ENCODE data around the gene ATP6AP2.
"Not testable (repeated sequence)": the region's sequence is repeated elsewhere in the genome, so short reads cannot be mapped to it uniquely, and the experiment has no call there.

Gene ATP6AP2, protein sequence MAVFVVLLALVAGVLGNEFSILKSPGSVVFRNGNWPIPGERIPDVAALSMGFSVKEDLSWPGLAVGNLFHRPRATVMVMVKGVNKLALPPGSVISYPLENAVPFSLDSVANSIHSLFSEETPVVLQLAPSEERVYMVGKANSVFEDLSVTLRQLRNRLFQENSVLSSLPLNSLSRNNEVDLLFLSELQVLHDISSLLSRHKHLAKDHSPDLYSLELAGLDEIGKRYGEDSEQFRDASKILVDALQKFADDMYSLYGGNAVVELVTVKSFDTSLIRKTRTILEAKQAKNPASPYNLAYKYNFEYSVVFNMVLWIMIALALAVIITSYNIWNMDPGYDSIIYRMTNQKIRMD

DNA sequence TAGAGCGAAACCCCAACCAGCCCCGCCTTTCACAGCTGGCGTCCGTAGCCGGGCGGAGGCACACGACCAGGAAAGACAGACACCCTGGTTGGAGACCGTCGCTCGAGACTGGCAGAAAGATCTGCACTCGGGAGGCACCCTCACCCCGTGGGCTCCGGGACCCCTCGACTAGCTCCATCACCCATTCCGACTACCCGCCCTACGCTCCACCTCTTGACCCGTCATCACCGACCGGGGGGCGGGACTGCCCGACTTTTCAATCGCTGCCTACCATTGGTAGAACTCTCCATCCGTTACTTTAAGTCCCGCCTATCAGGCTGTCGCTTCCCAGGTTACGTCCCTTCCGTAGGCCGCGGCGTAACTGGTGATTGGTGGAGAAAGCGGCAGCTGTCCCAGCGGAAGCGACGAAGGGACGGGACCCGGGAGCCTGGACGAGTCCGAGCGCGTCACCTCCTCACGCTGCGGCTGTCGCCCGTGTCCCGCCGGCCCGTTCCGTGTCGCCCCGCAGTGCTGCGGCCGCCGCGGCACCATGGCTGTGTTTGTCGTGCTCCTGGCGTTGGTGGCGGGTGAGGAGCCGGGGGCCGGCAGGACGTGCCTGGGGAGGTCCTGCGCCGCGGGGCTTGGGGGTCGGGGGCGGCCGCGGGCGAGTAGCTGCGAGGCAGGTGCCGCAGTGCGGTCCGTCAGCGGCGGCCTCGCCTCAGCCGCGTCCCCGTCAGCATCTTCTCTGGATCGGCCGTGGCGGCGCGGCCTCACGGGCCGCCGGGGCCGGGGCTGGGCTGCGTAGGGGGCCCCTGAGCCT lies at the start of gene ATP6AP2:
Gene ATP6AP2, plus strand, starts transcription at position 434 of the 799 bp plus-strand sequence. Its CDS starts 96 bp downstream, at position 530.
- peak; percentile 74 for FAIRE-seq

DNA sequence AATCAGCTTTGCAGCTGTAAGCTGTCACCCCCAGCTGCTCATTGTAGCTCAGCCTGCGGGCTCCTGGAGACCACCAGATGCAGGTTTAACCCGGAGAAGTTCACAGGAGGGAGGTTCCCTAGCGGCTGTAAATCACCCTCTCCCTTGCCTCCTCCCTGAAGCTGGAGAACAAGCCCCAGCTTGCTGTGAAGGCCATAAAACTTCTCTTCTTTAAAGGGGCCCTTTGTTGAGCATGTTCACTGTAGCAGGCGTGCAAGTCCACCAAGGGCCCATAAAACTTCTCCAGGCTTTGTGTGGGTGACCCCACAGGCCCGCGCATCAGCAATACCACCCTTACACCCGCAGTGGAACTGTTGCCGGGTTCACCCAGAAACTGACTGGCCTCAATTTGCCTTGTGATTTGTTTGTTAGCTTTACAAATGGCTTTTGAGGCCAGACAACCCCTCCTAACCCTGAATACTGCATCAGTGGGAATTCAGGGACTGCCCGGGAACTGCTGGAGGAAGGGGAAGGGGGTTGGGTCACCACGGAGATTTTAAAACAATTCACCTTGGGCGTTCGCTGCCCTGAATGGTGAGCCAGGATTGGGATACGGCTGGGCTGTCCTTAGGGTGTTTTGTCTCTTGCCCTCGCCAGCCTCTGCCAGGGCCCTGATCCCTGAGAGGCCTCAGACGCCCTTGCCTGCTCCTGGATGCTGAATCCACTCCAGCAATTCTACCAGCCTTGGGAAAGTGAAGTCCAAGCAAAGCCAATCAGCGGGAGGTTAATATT lies 49.5 kb upstream of the ATP6AP2 start:
- FAIRE-seq = no peak

DNA sequence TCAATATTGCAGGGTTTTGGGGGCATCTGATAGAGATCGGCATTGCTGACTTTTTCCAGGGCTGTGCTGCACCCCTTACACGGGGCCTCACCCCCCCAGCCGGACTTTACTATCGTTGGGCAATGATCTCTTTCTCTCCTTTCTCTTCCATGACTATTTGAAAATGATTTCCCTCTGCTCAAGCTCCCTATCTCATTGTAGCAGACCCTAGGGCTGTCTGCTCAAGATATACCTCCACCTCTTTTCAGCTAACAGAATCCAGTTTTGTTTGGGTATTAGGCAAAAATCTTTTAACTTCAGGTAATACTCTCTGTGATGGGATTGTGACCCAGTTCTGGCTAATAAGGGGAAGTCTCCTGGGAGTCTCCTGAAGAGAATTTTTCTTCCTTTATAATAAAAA lies 43.5 kb upstream of the ATP6AP2 start:
- no peak for FAIRE-seq

DNA sequence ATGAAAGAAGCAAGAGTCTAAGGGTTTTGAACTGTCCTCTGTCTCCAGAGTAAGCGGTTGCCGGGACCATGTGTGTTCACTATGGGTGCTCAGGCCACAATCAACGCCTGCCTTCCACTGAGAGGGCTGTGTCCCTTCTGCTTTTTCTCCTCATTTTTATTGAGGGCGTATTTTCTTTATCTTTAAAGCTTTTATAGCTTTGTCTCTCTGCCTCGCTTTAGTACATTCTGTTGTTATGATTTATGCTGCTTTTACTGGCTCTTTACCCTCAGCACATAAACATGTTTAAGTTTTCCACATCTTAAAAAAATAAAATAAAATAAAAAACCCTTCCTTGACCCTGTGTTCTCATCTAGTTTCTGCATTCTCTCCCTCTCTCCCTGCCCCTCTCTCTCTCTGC lies 42.4 kb upstream of the ATP6AP2 start:
- peak; percentile 90 for FAIRE-seq

DNA sequence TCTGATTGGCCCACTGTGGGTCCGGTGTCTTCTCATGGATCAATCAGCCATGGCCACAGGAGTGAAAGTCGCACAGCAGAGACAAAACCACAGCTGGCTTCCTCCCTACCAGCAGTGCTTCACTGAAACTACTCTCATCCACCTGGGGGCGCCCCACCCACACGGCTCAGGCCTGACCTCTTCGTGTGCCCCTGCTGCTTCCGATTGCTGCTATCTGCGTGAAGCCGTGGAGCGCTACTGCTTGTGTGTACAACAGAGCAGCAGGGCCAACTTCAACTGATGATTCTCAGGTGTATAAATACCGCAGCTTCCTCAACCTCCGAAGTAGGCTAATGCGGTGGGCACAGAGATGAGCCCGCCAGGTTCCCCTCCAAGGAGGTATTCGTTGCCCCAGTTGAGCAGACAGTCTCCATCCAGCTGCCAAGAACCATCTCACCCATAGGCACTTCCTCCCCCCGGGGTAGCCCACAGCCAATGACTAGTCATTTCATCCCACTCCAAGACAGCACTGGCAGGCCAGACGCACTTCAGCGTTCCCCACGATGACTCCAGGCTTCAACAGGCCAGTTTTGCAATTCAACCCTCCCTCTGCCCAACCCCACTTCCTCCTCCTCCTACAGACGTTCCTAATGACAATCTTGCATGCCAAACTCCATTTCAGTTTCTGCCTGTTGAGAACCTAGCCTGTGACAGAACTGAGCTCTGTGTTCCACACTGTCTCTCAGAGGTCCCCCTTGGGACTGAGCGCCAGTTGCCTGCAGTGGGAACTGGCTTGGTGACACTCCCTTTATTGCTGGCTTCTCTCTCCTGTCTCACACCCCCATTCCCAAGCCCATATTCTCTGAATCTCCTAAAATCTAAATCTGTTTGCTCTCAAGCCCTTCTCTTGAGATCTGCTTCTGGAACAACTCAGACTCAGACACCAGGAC lies 41.3 kb upstream of the ATP6AP2 start:
- no peak for FAIRE-seq

DNA sequence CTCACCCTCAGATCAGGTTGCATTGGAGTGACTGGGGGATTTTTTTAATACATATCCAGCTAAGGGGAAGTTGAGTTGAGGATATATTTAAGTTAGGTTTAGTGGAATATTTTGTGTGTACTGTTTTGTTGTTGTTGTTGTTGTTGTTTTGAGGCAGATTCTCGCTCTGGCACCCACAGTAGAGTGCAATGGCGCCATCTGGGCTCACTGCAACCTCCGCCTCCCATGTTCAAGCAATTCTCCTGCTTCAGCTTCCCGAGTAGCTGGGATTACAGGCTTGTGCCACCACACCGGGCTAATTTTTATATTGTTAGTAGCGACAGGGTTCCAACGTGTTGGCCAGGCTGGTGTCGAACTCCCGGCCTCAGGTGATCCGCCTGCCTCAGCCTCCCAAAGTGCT lies 38.6 kb upstream of the ATP6AP2 start:
- no peak for FAIRE-seq

DNA sequence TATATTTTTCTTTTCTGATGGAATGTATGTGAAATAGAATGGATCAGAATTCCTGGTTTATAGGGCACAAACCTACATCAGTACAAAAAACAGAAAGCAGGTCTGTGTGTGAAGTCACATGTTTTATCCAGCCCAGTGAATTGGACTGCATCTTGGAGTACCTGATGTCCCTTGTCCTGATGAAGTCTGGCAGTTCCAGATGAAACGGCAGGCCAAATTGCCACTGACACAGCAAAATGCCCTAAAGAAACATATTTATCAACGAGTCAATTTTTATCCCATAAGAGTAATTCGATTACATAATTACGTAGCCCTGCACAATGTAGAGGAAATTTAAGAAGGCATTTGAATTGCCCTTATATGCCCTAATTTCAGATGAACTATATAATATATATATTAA lies 37.8 kb upstream of the ATP6AP2 start:
- no peak for FAIRE-seq

DNA sequence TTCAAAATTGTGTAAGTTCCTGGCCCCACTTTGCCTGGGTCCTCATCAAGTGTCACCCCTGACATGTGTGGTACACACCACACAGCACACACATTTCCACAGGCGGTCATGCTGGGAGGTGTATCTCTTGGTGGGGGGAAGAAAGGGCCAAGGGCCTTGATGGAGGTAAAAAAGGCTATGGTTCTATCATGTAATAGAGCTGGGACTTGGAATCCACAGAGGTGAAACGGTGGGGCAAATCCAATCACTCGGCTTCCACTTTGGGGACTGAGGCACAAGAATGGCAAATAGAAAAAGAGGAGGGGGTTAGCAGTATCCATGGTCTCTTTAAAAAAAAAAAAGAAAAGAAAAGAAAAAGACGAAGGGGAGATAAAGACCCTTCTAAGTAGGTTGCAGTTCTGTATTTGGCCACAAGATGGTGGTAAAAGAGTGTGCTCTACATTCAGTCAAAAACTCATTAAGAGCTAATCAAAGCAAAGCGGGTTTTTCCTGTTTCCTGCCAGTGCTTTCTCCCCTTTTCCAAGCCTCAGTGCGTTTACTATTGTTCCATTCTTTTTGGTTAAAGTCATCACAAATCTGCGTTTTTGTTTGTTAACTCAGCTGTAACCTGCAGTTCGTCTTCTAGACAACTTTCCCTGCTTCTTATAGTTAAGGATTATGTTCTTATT lies 37.0 kb upstream of the ATP6AP2 start:
- FAIRE-seq = peak; percentile 85

DNA sequence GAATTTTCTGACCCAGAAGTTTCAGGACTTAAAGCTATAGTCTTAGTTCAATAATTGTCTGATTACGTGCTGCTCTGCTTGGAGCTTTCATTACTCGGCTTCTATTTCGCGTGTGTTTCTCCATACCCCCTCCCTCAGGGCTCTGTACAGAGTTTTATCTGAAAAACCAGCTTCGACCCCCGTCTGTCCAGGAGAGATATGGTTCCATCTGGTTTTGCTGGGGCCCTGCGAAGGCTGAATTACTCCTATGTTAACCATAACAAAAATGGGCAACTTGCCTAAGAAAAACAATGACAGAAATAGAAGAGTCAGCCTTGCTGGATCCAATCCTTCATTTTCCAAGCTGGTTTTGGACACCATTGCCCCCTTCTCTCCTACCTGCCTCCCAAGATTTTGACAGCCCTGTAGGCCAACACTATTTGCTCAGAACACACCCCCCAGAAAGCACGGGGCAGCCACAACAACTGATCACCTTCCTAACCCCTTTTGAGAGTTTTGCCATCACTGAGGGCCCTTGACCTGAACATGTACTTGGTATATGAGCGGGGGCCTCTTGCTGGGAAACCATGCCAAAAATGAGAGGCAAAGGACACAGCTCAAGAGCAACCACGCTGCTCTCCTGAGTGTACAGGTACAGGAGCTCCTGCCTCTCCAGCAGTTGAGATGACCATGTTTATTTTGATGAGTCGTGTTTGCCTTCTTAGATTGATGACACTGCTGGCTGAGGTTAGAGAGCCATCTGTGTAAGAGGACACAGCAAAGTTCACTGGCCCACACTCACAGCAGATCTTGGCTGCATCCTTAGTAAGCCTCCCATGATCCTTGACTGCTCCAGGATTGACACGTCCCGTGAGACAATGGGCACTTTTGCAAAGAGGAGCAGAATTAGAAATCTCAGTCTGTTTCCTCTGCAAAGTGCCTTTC lies 36.2 kb upstream of the ATP6AP2 start:
- FAIRE-seq = no peak

DNA sequence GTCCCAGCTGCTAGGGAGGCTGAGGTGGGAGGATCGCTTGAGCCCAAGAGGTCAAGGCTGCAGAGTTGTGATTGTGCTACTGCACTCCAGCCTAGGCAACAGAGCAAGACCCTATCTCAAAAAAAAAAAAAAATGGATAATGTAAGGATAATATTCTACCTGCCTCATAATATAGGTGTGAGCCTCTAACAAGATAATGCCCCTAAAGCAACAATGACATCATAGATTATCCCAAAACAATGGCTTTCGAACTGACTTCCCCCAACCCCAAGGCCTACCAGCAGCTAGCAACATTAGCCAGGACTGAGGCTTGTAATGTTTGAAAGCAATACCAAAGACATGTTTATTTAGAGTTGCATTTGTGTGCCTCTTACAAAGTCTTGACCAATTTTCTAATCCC lies 33.9 kb upstream of the ATP6AP2 start:
- FAIRE-seq = no peak

DNA sequence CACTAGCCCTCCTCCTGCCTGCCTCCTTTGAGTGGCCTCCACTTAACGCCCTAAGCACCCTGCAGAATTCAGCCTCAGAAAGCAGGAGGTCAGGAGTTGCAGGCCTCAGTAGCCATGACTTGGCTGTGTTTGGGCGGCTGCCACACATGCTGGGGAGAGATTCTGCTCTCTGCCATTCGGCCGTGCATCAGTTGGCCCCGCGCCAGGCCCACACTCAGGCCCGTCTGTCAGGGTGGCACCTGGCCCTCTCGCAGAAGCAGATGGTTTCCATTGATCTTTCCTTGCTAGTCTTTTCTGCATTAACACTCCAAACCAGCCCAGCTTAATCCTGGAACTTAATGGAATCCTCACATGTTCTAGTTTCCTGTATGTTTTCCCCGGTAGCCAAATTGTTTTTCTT lies 30.7 kb upstream of the ATP6AP2 start:
- FAIRE-seq = no peak

DNA sequence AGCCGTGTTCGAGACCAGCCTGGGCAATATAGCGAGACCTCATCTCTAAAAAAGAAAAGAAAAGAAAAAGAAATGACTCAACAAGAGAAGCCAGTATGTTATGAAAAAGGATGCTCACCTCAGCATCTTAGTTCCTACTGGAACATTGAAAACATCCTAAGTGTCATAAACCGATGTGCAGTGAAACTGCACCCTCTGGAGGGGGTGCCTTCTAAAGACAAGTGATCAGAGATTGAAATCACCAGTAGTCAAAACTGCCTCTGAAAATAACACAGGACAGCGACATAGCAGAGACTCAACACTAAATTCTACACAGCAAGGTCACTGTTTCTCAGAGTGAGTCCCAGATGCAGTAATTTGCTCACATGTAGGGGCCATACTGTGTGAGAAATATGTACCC lies 28.0 kb upstream of the ATP6AP2 start:
- FAIRE-seq = no peak

DNA sequence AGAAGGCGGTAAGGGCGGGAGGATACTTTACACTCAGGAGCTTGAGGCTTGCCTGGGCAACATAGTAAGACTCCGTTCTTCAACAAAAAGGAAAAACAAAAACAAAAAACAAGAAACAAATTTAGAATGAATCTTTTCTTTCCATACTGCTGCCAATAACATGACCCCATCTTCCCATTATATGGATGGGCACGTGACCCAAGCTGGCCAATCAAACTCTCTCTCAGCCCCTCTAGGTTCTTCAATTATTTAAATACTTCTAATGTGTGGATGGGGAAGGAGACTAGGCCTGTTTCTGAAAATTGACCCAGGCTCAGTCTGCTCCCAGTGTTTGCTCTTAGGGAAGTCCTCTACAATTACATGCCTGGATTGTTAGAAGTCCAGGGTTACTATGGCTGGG lies 22.2 kb upstream of the ATP6AP2 start:
- FAIRE-seq = no peak

DNA sequence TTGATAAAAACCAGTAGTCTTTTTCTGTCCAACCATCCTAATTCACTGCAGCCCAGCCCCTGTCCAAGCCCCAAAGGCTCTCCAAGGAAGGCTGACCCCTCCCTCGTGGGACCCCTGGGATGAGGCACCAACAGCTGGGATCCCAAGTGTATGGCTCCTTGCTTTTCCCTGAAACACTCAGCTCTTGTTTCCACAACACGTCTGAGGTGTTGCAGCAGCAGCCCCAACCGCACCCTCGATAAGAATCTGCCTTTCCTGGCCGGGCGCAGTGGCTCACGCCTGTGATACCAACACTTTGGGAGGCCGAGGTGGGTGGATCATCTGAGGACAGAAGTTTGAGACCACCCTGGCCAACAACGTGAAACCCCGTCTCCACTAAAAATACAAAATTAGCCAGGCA lies 17.0 kb upstream of the ATP6AP2 start:
- no peak for FAIRE-seq

DNA sequence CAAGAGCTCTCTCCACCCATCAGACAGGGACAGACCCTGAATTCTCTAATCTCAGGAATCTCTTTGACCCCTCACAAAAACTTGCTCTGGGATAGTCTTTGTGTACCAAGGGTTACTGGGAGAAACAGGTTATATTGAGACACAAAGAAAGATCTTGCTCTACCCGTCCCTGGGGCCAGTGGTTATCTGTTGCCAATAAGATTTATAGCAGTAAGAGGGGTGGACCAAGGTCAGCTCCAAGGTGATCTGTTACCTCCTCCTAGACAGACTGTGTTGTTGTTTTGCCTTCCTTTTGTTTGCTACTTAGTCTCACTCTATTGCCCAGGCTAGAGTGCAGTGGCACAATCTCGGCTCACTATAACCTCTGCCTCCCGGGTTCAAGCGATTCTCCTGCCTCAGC lies 16.3 kb upstream of the ATP6AP2 start:
- FAIRE-seq = no peak

DNA sequence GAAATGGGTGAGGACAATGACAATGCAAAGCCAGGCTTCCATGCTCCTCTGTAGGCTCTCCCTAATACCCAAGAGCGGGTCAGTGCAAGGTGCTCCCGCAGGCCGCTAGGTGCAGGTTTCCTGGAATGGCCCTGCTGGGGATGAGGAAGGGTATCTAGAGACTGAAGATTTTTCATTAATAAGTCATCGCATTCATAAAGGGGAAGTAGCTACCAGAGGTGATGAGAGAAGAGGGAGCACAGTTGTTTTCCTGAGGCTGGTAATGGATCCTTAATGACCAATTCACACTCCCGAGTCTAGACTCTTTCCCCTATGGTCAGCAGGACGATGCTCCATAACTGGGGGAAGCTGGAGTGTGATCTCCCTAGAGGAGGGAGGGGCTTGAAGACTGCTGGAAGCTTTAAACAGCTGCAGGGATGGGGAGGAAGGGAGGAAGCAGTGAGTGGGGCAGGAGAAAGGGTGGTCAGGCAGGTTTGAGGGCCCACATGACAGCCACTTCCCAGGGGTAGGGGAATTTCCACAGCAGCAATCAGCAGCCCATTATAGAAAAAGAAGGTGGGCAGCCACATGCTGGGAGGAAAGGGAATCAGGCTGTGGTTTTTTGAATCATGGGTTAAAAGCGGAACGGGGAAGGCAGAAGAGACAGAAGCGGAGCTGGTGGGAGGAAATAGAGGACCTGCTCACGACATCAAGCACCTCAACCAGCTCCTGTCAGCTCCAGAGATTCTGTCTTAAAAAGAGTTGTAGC lies 10.2 kb upstream of the ATP6AP2 start:
- FAIRE-seq = no peak

DNA sequence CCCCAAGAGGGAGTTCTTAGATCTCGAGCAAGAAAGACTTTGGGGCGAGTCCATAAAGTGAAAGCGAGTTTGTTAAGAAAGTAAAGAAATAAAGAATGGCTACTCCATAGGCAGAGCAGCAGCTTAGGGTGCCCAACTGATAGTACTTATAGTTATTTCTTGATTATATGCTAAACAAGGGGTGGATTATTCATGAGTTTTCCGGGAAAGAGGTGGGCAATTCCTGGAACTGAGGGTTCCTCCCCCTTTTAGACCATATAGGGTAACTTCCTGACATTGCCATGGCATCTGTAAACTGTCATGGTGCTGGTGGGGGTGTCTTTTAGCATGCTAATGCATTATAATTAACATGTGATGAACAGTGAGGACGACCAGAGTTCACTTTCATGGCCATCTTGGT lies 9.6 kb upstream of the ATP6AP2 start:
- FAIRE-seq = not testable (repeated sequence)

DNA sequence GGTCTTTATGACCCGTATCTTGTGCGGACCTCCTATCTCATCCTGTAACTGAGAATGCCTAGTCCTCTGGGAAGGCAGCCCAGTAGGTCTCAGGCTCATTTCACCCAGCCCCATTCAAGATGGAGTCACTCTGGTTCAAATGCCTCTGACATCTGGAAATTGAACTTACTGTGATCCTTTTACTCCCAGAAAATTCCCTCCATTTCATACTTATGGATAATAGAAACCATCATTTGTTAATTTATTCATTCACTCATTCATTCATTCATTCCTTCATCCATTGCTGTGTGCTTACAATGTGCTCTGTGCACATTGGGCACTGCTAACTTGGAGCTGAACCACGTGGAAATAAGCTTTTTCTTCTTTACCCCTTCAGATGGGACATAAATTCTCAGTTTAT lies 9.2 kb upstream of the ATP6AP2 start:
- no peak for FAIRE-seq

DNA sequence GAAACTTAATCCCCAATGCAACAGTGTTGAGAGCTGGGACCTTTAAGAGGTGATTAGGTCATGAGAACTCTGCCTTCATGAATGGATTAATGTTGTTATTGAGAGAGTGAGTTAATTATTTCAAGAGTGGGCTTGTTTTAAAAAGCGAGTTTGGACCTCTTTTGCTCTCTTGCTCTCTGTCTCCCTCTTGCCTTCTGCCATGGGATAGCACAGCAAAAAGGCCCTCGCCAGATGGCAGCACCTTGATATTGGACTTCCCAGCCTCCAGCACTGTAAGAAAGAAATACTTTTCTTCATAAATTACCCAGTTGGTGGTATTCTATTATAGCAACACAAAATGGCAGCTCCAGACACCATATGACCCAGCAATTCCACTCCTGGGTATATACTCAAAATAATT lies 7.0 kb upstream of the ATP6AP2 start:
- FAIRE-seq = no peak

DNA sequence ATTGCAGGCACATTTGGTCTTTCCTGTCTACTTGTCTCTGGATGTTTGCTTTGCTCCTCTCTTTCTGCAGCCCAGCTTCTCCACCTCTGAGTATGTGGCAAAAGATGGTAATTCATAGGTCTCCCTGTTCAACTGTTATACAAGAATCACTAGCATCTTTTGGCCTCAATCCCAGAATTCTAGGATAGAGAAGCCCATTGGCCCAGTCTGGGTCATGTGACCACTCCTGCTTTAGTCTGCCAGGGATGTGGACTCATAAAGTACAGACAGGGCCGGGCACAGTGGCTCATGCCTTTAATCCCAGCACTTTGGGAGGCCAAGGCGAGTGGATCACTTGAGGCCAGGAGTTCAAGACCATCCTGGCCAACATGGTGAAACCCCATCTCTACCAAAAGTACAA lies 5.4 kb upstream of the ATP6AP2 start:
- not testable (repeated sequence) for FAIRE-seq

Measured in endometrium (tissue), 2 donors.